ENCODE measurements around the gene ZBED1. TPM values are rescaled to one million over a fixed set of nuclear protein-coding genes. Genes with fewer than 3 reads are reported as not detected.

Gene ZBED1
- polyA plus RNA-seq (2011; rRNA removed) (23.0 and 25.6 TPM in 2 replicates), polyA minus RNA-seq (2011; rRNA and poly(A)+ RNA removed) (19.9 and 23.5 TPM in 2 replicates)

- TF ChIP-seq CTCF (IDR thresholded peaks at IDR 0.05; ENCODE audit: low read depth, low read length) = no peak
- no peak for DNase-seq (ENCODE audit: low read depth, low spot score)
- ChIA-PET CTCF (no interaction called here), POLR2A (no interaction called here)
- Histone ChIP-seq H3K27ac (ENCODE audit: low read depth, low read length) (peak within 1 kb of the TSS; percentile 47), H3K27me3 (ENCODE audit: control insufficient read depth, insufficient read depth, low read length) (no peaks in the 10 kb centered on the region), H3K9me3 (ENCODE audit: control insufficient read depth, insufficient read depth, low read length) (no peaks in the 10 kb centered on the region), H3K4me3 (ENCODE audit: low read depth, low read length) (peak within 1 kb of the TSS; percentile 72)
Observed at GRCh38 chrX:2500803-2501558, at the start of gene ZBED1, which contains the start of gene DHRSX. Gene ZBED1, minus strand, starts transcription at chrX:2500976. Its CDS starts 10,257 bp downstream, at chrX:2490719. Gene DHRSX, minus strand, starts transcription at chrX:2500976. Its CDS starts 51 bp downstream, at chrX:2500925.

- H3K9me3 ChIP-seq (ENCODE audit: control insufficient read depth, insufficient read depth, low read length) = no peaks in the 10 kb centered on the region
- CTCF ChIA-PET = no interaction called here
- no peaks in the 10 kb centered on the region for H3K27me3 ChIP-seq (ENCODE audit: control insufficient read depth, insufficient read depth, low read length)
- H3K27ac ChIP-seq (ENCODE audit: low read depth, low read length) = no peak overlapping the region
- DNase-seq (ENCODE audit: low read depth, low spot score) = no peak
- no peak overlapping the region for H3K4me3 ChIP-seq (ENCODE audit: low read depth, low read length)
- TF ChIP-seq CTCF (IDR thresholded peaks at IDR 0.05; ENCODE audit: low read depth, low read length) = no peak
- POLR2A ChIA-PET = no interaction called here
Observed at GRCh38 chrX:2549876-2550275, 49.1 kb upstream of the ZBED1 start.

- Histone ChIP-seq H3K27ac (ENCODE audit: low read depth, low read length) (no peak overlapping the region), H3K4me3 (ENCODE audit: low read depth, low read length) (no peak overlapping the region), H3K27me3 (ENCODE audit: control insufficient read depth, insufficient read depth, low read length) (no peaks in the 10 kb centered on the region), H3K9me3 (ENCODE audit: control insufficient read depth, insufficient read depth, low read length) (no peaks in the 10 kb centered on the region)
- ChIA-PET POLR2A (no interaction called here), CTCF (no interaction called here)
- DNase-seq (ENCODE audit: low read depth, low spot score) = no peak
- no peak for TF ChIP-seq CTCF (IDR thresholded peaks at IDR 0.05; ENCODE audit: low read depth, low read length)
Observed at GRCh38 chrX:2548711-2549423, 48.1 kb upstream of the ZBED1 start.

GRCh38 chrX:2547736-2548135 is 47.0 kb upstream of the ZBED1 start:
- H3K27ac ChIP-seq (ENCODE audit: low read depth, low read length) = no peak overlapping the region
- H3K9me3 ChIP-seq (ENCODE audit: control insufficient read depth, insufficient read depth, low read length) = no peaks in the 10 kb centered on the region
- POLR2A ChIA-PET = no interaction called here
- CTCF ChIA-PET = no interaction called here
- DNase-seq (ENCODE audit: low read depth, low spot score) = no peak
- TF ChIP-seq CTCF (IDR thresholded peaks at IDR 0.05; ENCODE audit: low read depth, low read length) = no peak
- H3K27me3 ChIP-seq (ENCODE audit: control insufficient read depth, insufficient read depth, low read length) = no peaks in the 10 kb centered on the region
- H3K4me3 ChIP-seq (ENCODE audit: low read depth, low read length) = no peak overlapping the region

GRCh38 chrX:2546496-2546895 is 45.7 kb upstream of the ZBED1 start:
- Histone ChIP-seq H3K9me3 (ENCODE audit: control insufficient read depth, insufficient read depth, low read length) (no peaks in the 10 kb centered on the region), H3K27me3 (ENCODE audit: control insufficient read depth, insufficient read depth, low read length) (no peaks in the 10 kb centered on the region), H3K4me3 (ENCODE audit: low read depth, low read length) (no peak overlapping the region), H3K27ac (ENCODE audit: low read depth, low read length) (no peak overlapping the region)
- CTCF ChIA-PET = no interaction called here
- no peak for TF ChIP-seq CTCF (IDR thresholded peaks at IDR 0.05; ENCODE audit: low read depth, low read length)
- DNase-seq (ENCODE audit: low read depth, low spot score) = no peak
- POLR2A ChIA-PET = no interaction called here
